Body of pancreas (tissue), 4 donors: ENCODE data around the gene LELP1. TPM values are rescaled to one million over a fixed set of nuclear protein-coding genes. Genes with fewer than 3 reads are reported as not detected.
"Not testable (repeated sequence)": the region's sequence is repeated elsewhere in the genome, so short reads cannot be mapped to it uniquely, and the experiment has no call there.

Experiments used
- ATAC-seq: fragments of 150-250 bp; one replicate; pipeline ENCODE4 v1.9.1; 2016
- DNase-seq, 4 donors: peaks; one replicate each; pipeline ENCODE4 v3.0.0-alpha.2; 2019
- H3K27ac ChIP-seq, 4 donors: fragments of 200-600 bp; sonication (generic); 1 replicate in 3 of 4; 2 replicates in 1 of 4; pipeline versions ENCODE4 v1.5.1 to v1.6.1; 2016 to 2019; ENCODE audit warnings: mild to moderate bottlenecking in 1 of 4, mixed read lengths in 1 of 4, moderate library complexity in 1 of 4
- H3K27me3 ChIP-seq, 2 donors: fragments of 200-600 bp; sonication (generic); one replicate each; pipeline ENCODE4 v1.6.0; 2016; ENCODE audit warnings: mild to moderate bottlenecking in 1 of 2
- H3K36me3 ChIP-seq, 2 donors: fragments of 200-600 bp; sonication (generic); replicated peaks in 1 of 2; 2 replicates each; pipeline ENCODE4 v1.5.1; 2016; ENCODE audit warnings: low read depth in 2 of 2; ENCODE audit not compliant: insufficient read depth in 1 of 2
- H3K4me1 ChIP-seq: fragments of 200-600 bp; sonication (generic); one replicate; pipeline ENCODE4 v1.6.0; 2016
- H3K4me3 ChIP-seq, 2 donors: fragments of 200-600 bp; sonication (generic); 1 replicate in 1 of 2; 2 replicates in 1 of 2; pipeline ENCODE4 v1.5.1; 2016 to 2019
- H3K9me3 ChIP-seq, 3 donors: fragments of 200-600 bp; sonication (generic); 1 replicate in 2 of 3; 2 replicates in 1 of 3; pipeline ENCODE4 v1.5.1; 2016
- CTCF ChIP-seq, 7 experiments: fragments of 450-650 bp in 4 of 7; fragments of 200-600 bp in 3 of 7; sonication (generic) in 3 of 7; IDR thresholded peaks; one replicate each; pipeline ENCODE4 v1.5.1; 2016 to 2019; ENCODE audit warnings: antibody characterized with exemption in 7 of 7
- POLR2A ChIP-seq, 3 donors: fragments of 450-650 bp; IDR thresholded peaks; one replicate each; pipeline ENCODE4 v1.6.1; 2016; ENCODE audit warnings: antibody characterized with exemption in 3 of 3, mild to moderate bottlenecking in 2 of 3
- WGBS, 2 donors: methylation state at CpG; one replicate each; pipeline ENCODE4 v1.1.5; 2017; 5-methylcytosine and 5-hydroxymethylcytosine counted together
- intact Hi-C: fragments of 100-400 bp; cut with DNase I; formaldehyde crosslinking; loops from one replicate; pipeline ENCODE4 v1.15.1; 2023
- total RNA-seq, 2 donors: library from RNA; depleted of rRNA; stranded (reverse); fragments of >200 nt; gene quantifications; one replicate each; pipeline ENCODE4 v1.1.0, GENCODE V29; 2016

The LELP1 gene
- total RNA-seq, 2 donors from 2014 or later: not detected

GRCh38 chr1:153223040-153223891, 20.0 kb downstream of the LELP1 start:
- ATAC-seq: peak; percentile 86
- 38 to 39% methylated on average over 15 to 16 of the region's 16 CpGs for WGBS, 2 donors
- peak; percentile 73 to 76 (median 74) for DNase-seq
- H3K27ac ChIP-seq, intact Hi-C loops, H3K36me3 ChIP-seq, H3K27me3 ChIP-seq, H3K4me1 ChIP-seq, H3K9me3 ChIP-seq, H3K4me3 ChIP-seq: not testable (repeated sequence)
- TF ChIP-seq CTCF (IDR thresholded peaks at IDR 0.05): peak; percentile 52 to 81 (median 74)

GRCh38 chr1:153227810-153228209, 24.6 kb downstream of the LELP1 start:
- intact Hi-C loops: no loop called here
- no peaks in the 10 kb centered on the region for H3K27me3 ChIP-seq
- TF ChIP-seq CTCF (IDR thresholded peaks at IDR 0.05): no peak
- no peak for TF ChIP-seq POLR2A (IDR thresholded peaks at IDR 0.05)

GRCh38 chr1:153228491-153228890, 25.3 kb downstream of the LELP1 start:
- Histone ChIP-seq H3K9me3 (no peaks in the 10 kb centered on the region), H3K4me1 (no peaks in the 10 kb centered on the region), H3K36me3 (no peaks in the 10 kb centered on the region), H3K27me3 (no peaks in the 10 kb centered on the region), H3K4me3 (no peak overlapping the region), H3K27ac (no peak overlapping the region)
- TF ChIP-seq POLR2A (IDR thresholded peaks at IDR 0.05) (no peak), CTCF (IDR thresholded peaks at IDR 0.05) (no peak)
- ATAC-seq: no peak
- no peak for DNase-seq
- WGBS, 2 donors: 58 to 67% methylated on average over 1 of the region's 1 CpG
- intact Hi-C loops: no loop called here

More at GRCh38 chr1:153227810-153228209, 24.6 kb downstream of the LELP1 start:
- Histone ChIP-seq H3K27ac (no peak overlapping the region), H3K36me3 (no peaks in the 10 kb centered on the region), H3K9me3 (no peaks in the 10 kb centered on the region), H3K4me1 (no peaks in the 10 kb centered on the region), H3K4me3 (no peak overlapping the region)
- WGBS, 2 donors: 51 to 57% methylated on average over 2 of the region's 2 CpGs
- DNase-seq (no peak), ATAC-seq (no peak)

GRCh38 chr1:153229076-153229829, 26.0 kb downstream of the LELP1 start:
- H3K27ac ChIP-seq, intact Hi-C loops, ATAC-seq, H3K36me3 ChIP-seq, H3K4me1 ChIP-seq, H3K4me3 ChIP-seq, H3K27me3 ChIP-seq, H3K9me3 ChIP-seq: not testable (repeated sequence)
- WGBS, 2 donors: 32 to 41% methylated on average over 12 of the region's 12 CpGs
- DNase-seq: peak in 2 of 4 donors; percentile 19 to 31
- peak in 6 of 7 experiments; percentile 9 to 44 (median 26) for TF ChIP-seq CTCF (IDR thresholded peaks at IDR 0.05)
